ENCODE measurements around the gene LRP11. TPM values are rescaled to one million over a fixed set of nuclear protein-coding genes. Genes with fewer than 3 reads are reported as not detected.

The LRP11 gene
- total RNA-seq: 49.9 and 135 TPM in 2 replicates

GRCh38 chr6:149863698-149864577, at the start of gene LRP11:
TSS of gene LRP11 (minus strand) at chr6:149864359. CDS start at chr6:149864020, 339 bp downstream.

GRCh38 chr6:149897855-149898744, 33.9 kb upstream of the LRP11 start, which contains the start of gene RAET1E:
TSS of gene RAET1E (minus strand) at chr6:149898113. CDS start at chr6:149890901, 7,212 bp downstream.

Other genes starting within 250 kb of the LRP11 start
- gene KATNA1, start 215.6 kb downstream of the LRP11 start, total RNA-seq: 25.6 and 26.3 TPM in 2 replicates
- gene LATS1, start 146.3 kb downstream of the LRP11 start, total RNA-seq: 17.1 and 24.3 TPM in 2 replicates
- 16.4 and 53.0 TPM in 2 replicates for gene NUP43, start 117.8 kb downstream of the LRP11 start, total RNA-seq
- 108 and 145 TPM in 2 replicates for gene PCMT1, start 114.6 kb downstream of the LRP11 start, total RNA-seq
- gene RAET1E, start 33.8 kb upstream of the LRP11 start, total RNA-seq: 1.1 TPM in 1 of 2 replicates, not detected in the other
- gene RAET1G, start 58.8 kb upstream of the LRP11 start, total RNA-seq: 1.3 and 1.6 TPM in 2 replicates
- gene ULBP2, start 77.7 kb upstream of the LRP11 start, total RNA-seq: 9.2 and 11.5 TPM in 2 replicates
- gene ULBP1, start 99.6 kb upstream of the LRP11 start, total RNA-seq: 0.66 and 0.86 TPM in 2 replicates
- not detected in 2 replicates for gene RAET1L, start 161.2 kb upstream of the LRP11 start, total RNA-seq
- gene ULBP3, start 204.8 kb upstream of the LRP11 start, total RNA-seq: 7.0 and 20.3 TPM in 2 replicates

All from placental pericyte (primary cell).